Activated naive CD4-positive, alpha-beta T cell treated with anti-CD3 and anti-CD28 coated beads for 36 hours (primary cell): Measurements from ENCODE around the gene PTPRN2. TPM values are rescaled to one million over a fixed set of nuclear protein-coding genes. Genes with fewer than 3 reads are reported as not detected.
"Not testable (repeated sequence)": the region's sequence is repeated elsewhere in the genome, so short reads cannot be mapped to it uniquely, and the experiment has no call there.

ENCODE experiments used
- CTCF ChIA-PET: fragments of 350-600 bp; sonication (Branson Sonifier 250); formaldehyde crosslinking; loops from one replicate; lab custom pipeline; 2021; ENCODE audit warnings: antibody characterized with exemption; lab: Charles Lee
- DNase-seq: peaks from one replicate; pipeline ENCODE4 v3.0.0-alpha.2; 2020
- H3K27ac Mint-ChIP-seq: one replicate; pipeline ENCODE4 v1.8.0; 2021; ENCODE audit warnings: mild to moderate bottlenecking, mixed read lengths
- H3K27me3 Mint-ChIP-seq: one replicate; pipeline ENCODE4 v1.8.0; 2021; ENCODE audit warnings: low read depth, mixed read lengths
- H3K36me3 Mint-ChIP-seq: one replicate; pipeline ENCODE4 v1.8.0; 2021; ENCODE audit warnings: low read depth, mixed read lengths
- H3K4me1 Mint-ChIP-seq: one replicate; pipeline ENCODE4 v1.8.0; 2021; ENCODE audit warnings: low read depth, mixed read lengths
- H3K4me3 Mint-ChIP-seq: one replicate; pipeline ENCODE4 v1.8.0; 2021; ENCODE audit warnings: mild to moderate bottlenecking, moderate library complexity, mixed read lengths
- H3K9me3 Mint-ChIP-seq: one replicate; pipeline ENCODE4 v1.8.0; 2021; ENCODE audit warnings: mixed read lengths
- intact Hi-C: fragments of 100-400 bp; cut with micrococcal nuclease; formaldehyde crosslinking; loops from one replicate; pipeline ENCODE4 v1.15.1; 2023
- total RNA-seq, 2 experiments: library from RNA; stranded (reverse); gene quantifications; one replicate each; pipeline ENCODE4 v1.2.3, GENCODE V29; 2021

PTPRN2 gene
- total RNA-seq, 2 experiments from 2014 or later = 0.54 to 0.62 TPM

- no peak for DNase-seq
- no peak overlapping the region for H3K27ac Mint-ChIP-seq
- intact Hi-C loops = no loop called here
- CTCF ChIA-PET = no interaction called here
- H3K9me3 Mint-ChIP-seq = no peaks in the 10 kb centered on the region
- H3K27me3 Mint-ChIP-seq = no peaks in the 10 kb centered on the region
- no peaks in the 10 kb centered on the region for H3K36me3 Mint-ChIP-seq
- H3K4me1 Mint-ChIP-seq = no peaks in the 10 kb centered on the region
- H3K4me3 Mint-ChIP-seq = no peak overlapping the region
Measured at GRCh38 chr7:158278745-158279320, 308.8 kb downstream of the PTPRN2 start.

DNA sequence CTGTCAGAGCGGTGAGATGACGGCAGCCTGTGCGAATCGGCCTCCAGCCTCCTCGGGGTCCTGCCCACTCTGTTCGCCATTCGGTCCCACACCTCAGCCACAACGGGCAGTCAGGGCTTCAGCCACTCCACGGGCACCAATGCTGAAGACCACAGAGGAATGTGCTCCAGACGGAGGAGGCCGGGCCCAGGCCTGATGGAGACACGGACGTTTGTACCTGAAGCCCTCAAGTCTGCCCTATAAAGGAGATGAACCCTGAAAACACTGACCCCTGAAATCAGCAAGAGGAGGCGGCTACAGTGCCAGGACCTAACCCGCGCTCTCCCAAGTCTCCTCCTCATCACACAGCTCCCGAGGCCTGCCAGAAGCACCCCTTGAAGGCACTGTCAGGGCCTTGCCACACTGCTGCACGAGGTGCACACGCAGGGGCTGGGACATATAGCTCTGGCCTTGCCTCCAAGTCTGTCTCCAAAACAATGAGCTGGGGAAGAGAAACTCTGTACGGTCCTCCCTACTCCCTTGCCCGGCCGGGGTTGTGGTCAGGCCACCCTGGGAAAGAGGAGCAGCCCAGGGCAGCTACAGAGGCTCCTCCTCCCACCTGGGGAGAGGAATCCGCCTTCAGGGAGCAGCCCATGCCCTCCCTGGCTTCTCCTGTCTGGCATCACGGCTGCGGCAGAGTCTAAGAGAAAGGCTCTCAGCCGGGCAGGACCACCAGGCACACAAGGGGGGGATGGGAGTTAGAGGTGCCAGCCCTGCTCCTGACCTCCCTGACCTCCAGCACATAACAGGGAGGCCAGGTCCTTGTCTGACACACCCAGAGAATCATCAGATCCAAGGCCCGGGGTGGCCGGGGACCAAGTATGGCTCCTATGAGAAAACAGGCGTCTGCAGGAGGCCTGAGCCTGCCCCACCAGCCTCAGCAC is 310.1 kb downstream of the PTPRN2 start:
- no peak overlapping the region for H3K27ac Mint-ChIP-seq
- no peak overlapping the region for H3K4me3 Mint-ChIP-seq
- no peaks in the 10 kb centered on the region for H3K4me1 Mint-ChIP-seq
- H3K36me3 Mint-ChIP-seq = no peaks in the 10 kb centered on the region
- CTCF ChIA-PET = no interaction called here
- no peaks in the 10 kb centered on the region for H3K9me3 Mint-ChIP-seq
- intact Hi-C loops = no loop called here
- no peaks in the 10 kb centered on the region for H3K27me3 Mint-ChIP-seq
- DNase-seq = no peak

DNA sequence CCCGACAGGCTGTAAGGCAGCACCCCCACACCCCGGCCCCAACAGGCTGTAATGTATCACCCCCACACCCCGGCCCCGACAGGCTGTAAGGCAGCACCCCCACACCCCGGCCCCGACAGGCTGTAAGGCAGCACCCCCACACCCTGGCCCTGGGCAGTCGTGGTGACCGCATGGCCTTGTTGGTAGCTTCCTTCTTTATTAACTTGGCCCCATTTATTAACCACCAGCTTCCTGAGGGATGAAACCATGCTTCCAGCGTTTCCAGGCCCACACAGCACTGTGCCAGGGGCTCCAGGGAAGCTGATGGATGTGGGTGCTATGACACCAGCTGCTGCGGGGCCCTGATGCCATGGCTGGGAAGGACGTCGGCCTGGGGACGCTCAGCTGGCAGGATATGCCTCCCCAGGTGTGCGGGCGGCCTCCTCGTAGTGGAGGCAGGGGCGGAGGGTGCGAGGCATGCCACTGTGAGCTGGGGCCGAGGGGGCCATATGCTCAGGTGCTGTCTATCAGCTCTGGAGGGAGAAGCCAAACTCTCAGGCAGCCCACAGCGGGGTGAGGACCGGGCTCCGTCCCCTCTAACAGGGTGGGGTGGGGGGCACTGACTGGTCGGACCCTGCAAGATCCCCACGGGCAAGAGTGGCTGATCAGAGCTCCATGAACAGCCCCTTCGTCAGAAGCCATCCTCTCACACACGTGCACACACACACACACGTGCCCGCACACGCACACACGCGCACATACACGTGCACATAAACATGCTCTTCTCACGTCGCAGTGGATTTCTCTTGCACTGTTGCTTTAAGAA is 311.0 kb downstream of the PTPRN2 start:
- no peak for DNase-seq
- CTCF ChIA-PET = no interaction called here
- intact Hi-C loops = no loop called here
- no peaks in the 10 kb centered on the region for H3K36me3 Mint-ChIP-seq
- H3K4me1 Mint-ChIP-seq = no peaks in the 10 kb centered on the region
- H3K27ac Mint-ChIP-seq = no peak overlapping the region
- no peaks in the 10 kb centered on the region for H3K9me3 Mint-ChIP-seq
- H3K4me3 Mint-ChIP-seq = no peak overlapping the region
- H3K27me3 Mint-ChIP-seq = no peaks in the 10 kb centered on the region

DNA sequence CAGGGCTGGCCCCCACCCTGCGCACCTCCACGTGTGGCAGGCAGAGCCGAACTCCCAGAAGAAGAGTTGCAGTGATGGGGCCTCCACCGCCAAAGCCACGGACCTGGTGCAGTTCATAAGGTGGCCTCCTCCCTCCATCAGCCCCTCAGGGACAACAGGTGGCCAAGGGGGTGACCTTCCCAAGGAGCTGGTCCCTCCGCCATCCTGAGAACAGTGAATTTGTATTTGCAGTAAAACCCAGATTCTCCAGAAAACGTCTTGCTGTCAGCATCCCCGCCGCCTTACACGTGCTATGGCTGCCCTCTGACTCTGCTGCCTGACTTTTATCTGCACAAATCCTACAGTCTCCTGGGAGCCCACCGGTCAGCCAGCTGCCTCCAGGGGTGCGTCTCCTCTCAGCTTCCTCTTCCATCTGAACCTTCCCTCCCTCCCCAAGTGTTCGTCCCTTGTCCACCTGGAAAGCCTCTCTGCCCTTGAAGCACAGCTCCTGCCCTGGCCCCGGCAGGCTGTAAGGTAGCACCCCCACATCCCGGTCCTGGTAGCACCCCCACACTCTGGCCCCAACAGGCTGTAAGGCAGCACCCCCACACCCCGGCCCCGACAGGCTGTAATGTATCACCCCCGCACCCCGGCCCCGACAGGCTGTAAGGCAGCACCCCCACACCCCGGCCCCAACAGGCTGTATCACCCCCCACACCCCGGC is 311.8 kb downstream of the PTPRN2 start:
- H3K9me3 Mint-ChIP-seq = no peaks in the 10 kb centered on the region
- CTCF ChIA-PET = no interaction called here
- intact Hi-C loops = no loop called here
- no peaks in the 10 kb centered on the region for H3K36me3 Mint-ChIP-seq
- H3K27me3 Mint-ChIP-seq = no peaks in the 10 kb centered on the region
- H3K4me3 Mint-ChIP-seq = no peak overlapping the region
- H3K4me1 Mint-ChIP-seq = no peaks in the 10 kb centered on the region
- no peak for DNase-seq
- H3K27ac Mint-ChIP-seq = no peak overlapping the region

- no peak for DNase-seq
- Mint-ChIP-seq H3K4me3 (no peak overlapping the region), H3K4me1 (no peaks in the 10 kb centered on the region), H3K9me3 (no peaks in the 10 kb centered on the region), H3K27me3 (no peaks in the 10 kb centered on the region), H3K27ac (no peak overlapping the region), H3K36me3 (no peaks in the 10 kb centered on the region)
- CTCF ChIA-PET = no interaction called here
- intact Hi-C loops = no loop called here
Measured at GRCh38 chr7:158274996-158275395, 312.6 kb downstream of the PTPRN2 start.

DNA sequence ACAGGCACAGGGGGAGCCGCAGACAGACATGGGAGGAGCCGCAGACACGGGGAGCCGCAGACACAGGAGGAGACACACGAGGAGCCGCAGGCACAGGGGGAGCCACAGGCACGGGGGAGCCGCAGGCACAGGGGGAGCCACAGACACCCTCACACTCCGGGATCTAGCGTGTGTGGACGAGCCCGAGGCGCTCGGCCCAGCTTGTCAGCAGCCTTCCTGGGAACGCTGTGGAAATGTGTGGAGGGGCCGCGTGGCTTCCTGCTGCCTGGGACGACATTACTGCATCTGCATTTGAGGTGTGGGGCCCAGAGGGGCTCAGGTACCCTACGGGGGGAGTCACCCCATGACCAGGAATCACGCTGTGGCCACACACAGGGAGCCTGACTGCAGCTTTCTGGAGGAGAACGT is 313.2 kb downstream of the PTPRN2 start:
- no peak overlapping the region for H3K4me3 Mint-ChIP-seq
- H3K36me3 Mint-ChIP-seq = no peaks in the 10 kb centered on the region
- no peaks in the 10 kb centered on the region for H3K4me1 Mint-ChIP-seq
- CTCF ChIA-PET = no interaction called here
- intact Hi-C loops = no loop called here
- no peaks in the 10 kb centered on the region for H3K9me3 Mint-ChIP-seq
- no peak overlapping the region for H3K27ac Mint-ChIP-seq
- no peak for DNase-seq
- H3K27me3 Mint-ChIP-seq = no peaks in the 10 kb centered on the region

GRCh38 chr7:158273756-158274342 is 313.8 kb downstream of the PTPRN2 start:
- H3K27ac Mint-ChIP-seq, DNase-seq, H3K36me3 Mint-ChIP-seq, CTCF ChIA-PET, H3K27me3 Mint-ChIP-seq, intact Hi-C loops, H3K4me3 Mint-ChIP-seq, H3K4me1 Mint-ChIP-seq, H3K9me3 Mint-ChIP-seq: not testable (repeated sequence)

DNA sequence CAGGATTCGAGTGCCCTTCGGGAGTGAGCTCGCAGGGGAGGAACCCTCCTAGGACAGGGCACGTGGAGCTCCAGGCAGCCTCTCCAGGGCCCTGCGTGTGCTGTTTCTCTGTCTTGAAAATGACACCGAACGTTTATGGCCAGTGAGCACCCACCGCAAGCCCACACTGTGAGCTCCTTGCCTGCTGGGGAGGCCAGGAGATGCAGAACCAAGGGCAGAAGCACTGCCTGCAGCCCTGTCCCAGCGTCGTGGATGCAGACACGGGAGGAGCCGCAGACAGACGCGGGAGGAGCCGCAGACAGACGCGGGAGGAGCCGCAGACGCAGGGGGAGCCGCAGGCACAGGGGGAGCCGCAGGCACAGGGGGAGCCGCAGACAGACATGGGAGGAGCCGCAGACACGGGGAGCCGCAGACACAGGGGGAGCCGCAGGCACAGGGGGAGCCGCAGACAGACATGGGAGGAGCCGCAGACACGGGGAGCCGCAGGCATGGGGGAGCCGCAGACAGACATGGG is 314.4 kb downstream of the PTPRN2 start:
- no peak overlapping the region for H3K27ac Mint-ChIP-seq
- H3K4me1 Mint-ChIP-seq = no peaks in the 10 kb centered on the region
- no peak for DNase-seq
- intact Hi-C loops = no loop called here
- CTCF ChIA-PET = no interaction called here
- no peaks in the 10 kb centered on the region for H3K36me3 Mint-ChIP-seq
- no peaks in the 10 kb centered on the region for H3K27me3 Mint-ChIP-seq
- H3K4me3 Mint-ChIP-seq = no peak overlapping the region
- H3K9me3 Mint-ChIP-seq = no peaks in the 10 kb centered on the region

DNA sequence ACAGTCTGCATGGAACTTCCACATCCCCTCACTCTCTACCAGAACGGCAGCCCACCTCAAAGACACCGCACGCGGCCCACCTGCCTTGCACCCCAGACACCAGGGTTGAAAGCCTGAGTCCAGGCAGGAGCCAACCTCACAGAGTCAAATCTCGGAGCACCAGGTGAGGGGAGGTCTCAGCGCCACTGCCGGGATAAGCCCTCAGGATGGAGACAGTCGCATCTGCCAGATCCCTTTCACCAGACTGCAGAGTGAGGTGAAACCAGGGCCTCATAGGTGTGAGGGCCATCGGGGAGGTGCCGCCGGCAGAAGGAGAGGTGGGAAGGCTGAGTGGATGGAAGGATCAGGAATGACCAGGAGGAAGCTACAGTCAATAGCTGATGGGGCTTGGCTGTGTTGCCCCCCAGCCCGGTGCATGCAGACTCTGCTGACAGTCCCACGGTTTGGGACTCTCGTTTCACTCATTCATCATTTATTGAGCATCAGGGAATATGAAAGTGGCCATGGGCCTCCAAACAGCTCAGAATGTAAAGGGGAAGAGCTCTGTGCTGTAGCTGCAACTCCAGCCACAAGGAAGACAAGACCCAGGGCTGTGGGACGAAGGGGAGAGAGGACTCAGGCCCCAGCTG is 315.0 kb downstream of the PTPRN2 start:
- intact Hi-C loops = no loop called here
- CTCF ChIA-PET = no interaction called here
- no peaks in the 10 kb centered on the region for H3K27me3 Mint-ChIP-seq
- no peaks in the 10 kb centered on the region for H3K36me3 Mint-ChIP-seq
- H3K9me3 Mint-ChIP-seq = no peaks in the 10 kb centered on the region
- H3K27ac Mint-ChIP-seq = no peak overlapping the region
- no peak for DNase-seq
- no peak overlapping the region for H3K4me3 Mint-ChIP-seq
- H3K4me1 Mint-ChIP-seq = no peaks in the 10 kb centered on the region

DNA sequence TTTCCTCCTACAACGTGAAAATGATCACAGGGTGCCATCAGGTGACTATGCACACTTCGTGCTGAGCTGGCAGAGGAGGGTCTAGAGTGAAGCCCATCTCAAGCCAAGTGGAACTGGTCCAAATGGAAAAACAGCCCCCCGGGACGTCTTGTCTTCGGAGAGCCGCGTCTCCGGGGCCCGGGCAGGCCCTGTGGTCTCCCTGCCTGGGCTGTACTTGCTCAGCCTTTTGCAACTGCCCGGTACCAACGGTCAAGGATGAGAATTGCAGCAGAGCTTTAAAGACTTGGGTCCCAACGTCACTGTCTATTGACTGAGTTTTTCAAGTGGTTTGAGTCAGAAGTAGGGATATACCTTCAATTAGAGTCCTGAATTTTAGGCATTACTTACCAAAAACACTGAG is 315.5 kb downstream of the PTPRN2 start:
- no peak for DNase-seq
- CTCF ChIA-PET = no interaction called here
- intact Hi-C loops = no loop called here
- H3K36me3 Mint-ChIP-seq = no peaks in the 10 kb centered on the region
- no peak overlapping the region for H3K4me3 Mint-ChIP-seq
- H3K4me1 Mint-ChIP-seq = no peaks in the 10 kb centered on the region
- no peaks in the 10 kb centered on the region for H3K27me3 Mint-ChIP-seq
- H3K9me3 Mint-ChIP-seq = no peaks in the 10 kb centered on the region
- no peak overlapping the region for H3K27ac Mint-ChIP-seq

DNA sequence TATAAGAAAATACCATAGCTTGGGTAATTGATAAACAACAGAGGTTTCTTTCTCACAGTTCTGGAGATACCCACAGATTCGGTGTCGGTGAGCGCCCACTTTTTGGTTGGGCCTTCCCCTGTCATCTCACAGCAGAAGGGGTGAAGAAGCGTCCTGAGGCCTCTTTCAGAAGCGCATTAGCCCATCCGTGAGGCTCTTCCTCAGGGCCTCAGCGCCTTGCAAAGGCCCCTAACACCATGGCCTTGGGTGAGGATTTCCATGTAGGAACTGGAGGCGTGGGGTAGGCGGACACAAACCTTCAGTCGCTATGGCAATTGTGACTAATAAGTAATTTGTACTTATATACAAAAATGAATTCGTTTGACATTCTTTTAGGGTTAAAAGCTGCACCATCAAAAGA is 316.0 kb downstream of the PTPRN2 start:
- CTCF ChIA-PET = no interaction called here
- Mint-ChIP-seq H3K27me3 (no peaks in the 10 kb centered on the region), H3K9me3 (no peaks in the 10 kb centered on the region), H3K4me3 (no peak overlapping the region), H3K27ac (no peak overlapping the region), H3K36me3 (no peaks in the 10 kb centered on the region), H3K4me1 (no peaks in the 10 kb centered on the region)
- intact Hi-C loops = no loop called here
- DNase-seq = no peak
